GM21786 (cell line): ENCODE data around the gene SORBS2.

Experiments used
- ATAC-seq: cut with Tn5 transposase; IDR thresholded peaks from one replicate; pipeline ENCODE4 v1.9.1; 2021; ENCODE audit not compliant: unreplicated experiment

SORBS2 gene

DNA sequence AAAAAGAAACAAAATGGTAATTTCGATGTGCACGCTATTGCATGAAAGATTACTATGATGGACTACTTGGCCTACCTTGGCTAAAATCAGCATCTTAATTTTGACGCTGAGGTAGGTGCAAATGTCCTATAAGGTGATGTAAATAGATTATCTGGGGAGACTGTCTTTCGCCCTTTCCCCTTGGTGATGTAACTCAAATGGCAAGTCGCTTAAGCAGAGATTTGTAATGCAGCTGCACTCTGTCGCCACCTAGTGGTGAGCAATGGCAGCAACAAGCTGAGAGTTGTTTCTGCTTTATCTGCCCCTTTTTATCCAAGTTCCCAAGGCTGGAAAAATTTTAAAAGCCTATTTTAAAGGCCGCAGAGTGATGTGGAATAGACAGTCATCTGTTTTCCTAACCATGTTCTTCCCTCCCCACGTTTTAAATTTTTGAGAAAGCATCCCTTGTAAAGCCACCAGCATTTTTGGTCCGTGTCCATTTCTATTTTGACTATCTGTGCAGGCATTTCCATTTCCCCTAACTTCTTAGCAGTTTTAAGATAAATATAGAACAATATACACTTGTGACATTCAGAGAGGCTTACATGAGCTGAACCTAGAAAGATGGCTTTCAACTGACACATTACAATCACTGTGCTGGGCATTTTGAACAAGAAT, 214.3 kb downstream of the SORBS2 start:
- peak; percentile 87 for ATAC-seq

DNA sequence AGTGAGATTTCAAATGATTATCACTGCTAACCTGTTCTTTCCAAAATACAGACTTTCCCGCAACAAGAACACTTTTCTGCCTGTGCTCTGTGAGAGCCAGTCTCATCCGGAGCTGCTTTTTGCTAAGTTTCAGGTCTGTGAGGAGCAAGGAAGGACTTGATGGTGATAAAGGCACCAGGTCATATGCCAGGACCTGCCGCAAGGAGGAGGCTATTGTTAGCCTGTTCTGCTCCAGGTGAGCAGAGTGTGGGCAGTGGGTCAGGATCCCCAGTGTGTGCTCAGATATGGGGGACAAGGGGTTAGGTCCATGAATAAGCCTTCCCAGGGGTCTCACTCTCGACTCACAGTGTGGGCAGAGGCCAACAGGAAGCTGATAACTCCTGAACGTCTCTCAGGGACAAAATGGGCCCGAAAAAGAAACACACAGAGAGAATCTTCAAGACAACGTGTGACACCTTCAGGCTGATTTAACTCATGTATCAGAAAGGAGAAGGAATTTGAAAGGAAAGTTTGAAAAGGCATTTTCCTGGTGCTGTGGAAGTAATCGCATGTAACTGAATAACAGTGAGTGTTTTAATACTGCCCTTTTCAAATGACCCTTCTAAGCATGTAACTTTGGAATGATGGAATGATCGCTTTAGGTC, 219.0 kb downstream of the SORBS2 start:
- no peak for ATAC-seq

DNA sequence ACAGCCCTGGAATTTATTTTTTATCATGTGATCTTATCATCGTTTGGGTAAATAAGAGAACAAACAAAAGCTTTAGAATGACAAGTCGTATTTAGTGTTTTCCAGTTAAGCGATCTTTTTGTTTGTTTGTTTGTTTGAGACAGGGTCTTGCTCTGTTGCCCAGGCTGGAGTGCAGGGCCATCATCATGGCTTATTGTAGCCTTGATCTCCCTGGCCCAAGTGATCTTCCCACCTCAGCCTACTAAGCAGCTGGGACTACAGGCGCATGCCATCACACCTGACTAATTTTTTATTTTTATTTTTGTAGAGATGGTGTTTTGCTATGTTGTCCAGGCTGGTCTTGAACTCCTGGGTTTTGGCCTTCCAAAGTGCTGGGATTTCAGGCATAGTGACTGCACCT, 219.6 kb downstream of the SORBS2 start:
- no peak for ATAC-seq

DNA sequence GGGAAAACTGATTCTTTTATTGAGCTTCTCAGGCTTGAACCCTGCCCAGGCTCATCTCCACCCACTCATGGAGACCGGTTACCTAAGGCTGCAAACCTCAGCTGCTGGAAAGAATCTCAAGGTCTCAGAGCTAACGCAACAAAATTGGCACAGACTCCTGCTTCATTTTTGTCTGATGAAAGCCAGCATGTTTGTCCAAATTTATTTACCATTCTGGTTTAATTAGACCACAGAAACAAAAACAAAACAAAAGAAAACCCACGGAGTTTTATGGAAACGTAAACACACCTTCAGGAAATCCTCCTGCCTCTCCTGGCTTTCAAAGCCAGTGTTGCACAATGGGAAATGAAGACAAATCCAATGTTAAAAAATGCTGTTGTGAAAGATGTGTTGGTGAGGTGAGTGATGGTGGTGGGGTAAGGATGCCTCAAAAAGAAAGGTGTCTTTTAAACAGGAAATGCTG, 220.3 kb downstream of the SORBS2 start:
- ATAC-seq = no peak

DNA sequence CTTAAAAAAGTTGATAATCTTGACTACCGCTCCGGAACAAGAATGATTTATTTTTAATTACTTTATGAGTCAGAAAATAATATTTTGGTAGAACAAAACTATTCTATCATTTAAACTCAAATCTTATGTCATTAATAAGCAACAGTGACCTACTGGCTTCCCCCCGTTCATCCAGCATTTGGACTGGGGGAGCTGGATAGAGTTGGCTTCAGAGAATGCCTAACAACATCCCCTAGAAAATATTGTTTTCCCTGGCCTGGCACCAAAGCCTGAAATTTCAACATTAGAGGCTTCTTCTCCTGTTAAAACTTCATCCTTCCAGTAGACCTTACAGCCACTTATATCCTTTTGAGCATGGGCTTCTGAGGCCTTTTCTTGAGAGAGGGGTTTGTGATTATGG, 221.0 kb downstream of the SORBS2 start:
- no peak for ATAC-seq

DNA sequence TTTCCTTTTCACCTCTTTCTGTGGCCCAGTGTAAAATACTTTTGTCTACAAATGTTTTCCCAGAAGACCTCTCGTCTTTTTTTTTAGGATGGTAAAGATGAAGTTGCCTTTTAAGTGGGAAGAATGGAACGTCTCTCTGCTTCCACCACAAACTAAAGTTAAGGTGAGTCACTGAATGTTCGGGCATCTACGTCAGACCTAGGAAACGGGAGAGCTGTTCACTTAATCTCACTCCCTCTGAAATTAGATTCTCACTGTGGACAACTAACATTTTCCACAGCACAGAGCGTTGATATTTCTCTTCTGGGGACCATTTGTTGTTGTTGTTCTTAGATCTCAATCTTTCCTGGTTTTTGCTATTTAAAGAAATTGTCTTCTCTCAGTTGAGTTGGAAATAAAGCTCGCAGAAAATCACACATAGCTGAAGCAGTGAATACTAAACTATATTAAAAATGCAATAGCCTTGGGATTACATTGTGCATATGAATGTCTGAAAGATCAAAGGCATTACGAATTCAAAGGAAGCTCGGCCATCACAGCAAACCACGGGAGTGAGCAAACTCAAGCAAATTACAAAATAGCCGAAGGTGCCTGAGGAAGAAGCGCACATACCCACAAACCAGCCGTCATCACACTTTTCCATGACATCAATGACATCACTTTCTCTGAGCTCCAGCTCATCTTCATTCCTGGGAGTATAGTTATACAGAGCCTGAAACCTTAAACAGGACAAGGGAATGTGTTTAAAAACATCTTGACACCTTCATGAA, 222.7 kb downstream of the SORBS2 start:
- no peak for ATAC-seq

DNA sequence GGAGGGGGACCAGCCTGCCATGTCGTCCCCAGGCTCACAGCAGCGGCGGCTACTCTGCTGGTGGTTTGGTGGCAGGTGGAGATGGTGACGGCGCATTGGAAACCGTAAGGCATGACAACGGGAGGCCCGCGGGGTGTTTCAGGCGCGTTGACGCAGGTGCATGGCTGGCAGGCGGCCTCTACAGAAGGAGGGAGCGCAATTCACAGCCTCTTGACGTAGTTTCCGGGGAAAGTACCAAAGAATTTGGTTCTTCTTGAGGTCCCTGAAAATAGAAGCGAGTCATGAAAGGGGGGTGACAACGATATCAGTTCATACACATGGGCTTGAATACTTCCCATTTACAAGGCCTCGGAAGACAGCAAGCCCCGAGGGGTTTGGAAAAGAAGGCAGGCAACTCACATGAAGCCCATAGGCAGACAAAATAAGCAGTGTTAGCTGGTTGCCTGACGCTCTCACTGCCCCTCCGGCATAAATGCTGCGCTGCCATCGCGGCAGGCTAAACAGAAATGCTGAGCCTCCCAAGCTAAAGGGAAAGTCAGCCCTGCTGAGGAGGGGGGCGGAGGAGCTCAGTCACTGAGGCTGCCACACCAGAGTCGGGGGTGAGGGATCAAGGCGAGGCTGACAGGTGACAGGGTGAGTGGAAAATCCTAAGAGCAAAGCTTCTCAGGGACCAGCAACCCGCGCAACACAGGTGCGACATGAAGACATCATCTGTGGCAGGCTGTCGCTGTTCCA, 224.4 kb downstream of the SORBS2 start:
- ATAC-seq = peak; percentile 98

DNA sequence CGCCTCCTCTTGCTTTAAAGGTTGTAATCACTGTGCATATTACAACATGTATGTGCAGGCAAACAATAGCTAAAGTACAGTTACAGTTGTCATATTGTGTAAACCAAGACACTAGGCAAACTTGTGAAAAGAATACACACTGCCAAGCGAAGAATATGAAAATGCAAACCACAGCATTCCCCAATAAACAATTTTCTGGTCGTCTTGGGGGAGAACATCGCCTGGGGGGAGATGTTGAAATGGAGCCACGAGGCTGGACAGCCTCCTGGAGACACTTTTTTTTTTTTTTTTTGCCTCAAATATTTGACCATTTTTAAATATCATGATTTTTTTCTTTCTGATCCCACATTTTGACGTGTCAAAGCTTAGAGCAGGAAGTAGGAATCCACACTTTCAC, 225.0 kb downstream of the SORBS2 start:
- peak; percentile 3 for ATAC-seq

DNA sequence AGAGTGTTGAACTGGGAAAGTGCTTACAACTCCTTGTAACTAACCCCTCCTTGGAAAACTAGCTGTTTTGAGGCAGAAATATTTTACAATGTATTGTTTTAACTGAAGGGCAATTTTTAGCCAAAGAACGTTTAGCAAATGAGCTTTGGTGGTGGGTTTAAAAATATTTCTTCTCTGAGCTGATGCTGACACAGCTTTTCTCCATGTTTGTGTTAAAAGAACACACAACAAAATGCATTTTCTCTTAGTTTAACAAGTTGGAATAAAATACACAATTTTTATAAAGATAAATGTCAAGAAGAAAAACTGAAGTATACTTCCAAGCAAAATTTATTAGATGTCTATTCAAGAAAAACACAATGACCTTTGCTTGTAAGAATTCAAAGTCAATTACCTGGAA, 226.8 kb downstream of the SORBS2 start:
- no peak for ATAC-seq

DNA sequence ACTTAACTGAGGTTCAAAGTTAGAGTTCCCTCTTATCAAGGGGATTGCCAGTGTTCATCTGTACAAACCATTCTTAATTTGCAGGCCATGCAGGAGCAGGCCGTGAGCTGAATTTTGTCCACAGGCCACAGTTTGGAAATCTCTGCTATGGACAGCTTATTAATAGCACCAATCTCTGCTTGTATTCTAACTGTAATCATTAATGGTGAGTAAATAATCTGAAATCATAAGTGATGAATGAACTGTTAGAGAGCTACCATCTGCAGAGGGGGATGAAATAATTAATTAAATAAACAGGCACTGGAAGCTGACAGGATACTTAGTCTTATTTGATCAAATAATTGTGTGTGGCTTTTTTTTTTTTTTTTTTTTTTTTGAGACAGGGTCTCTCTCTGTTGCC, 228.2 kb downstream of the SORBS2 start:
- no peak for ATAC-seq

DNA sequence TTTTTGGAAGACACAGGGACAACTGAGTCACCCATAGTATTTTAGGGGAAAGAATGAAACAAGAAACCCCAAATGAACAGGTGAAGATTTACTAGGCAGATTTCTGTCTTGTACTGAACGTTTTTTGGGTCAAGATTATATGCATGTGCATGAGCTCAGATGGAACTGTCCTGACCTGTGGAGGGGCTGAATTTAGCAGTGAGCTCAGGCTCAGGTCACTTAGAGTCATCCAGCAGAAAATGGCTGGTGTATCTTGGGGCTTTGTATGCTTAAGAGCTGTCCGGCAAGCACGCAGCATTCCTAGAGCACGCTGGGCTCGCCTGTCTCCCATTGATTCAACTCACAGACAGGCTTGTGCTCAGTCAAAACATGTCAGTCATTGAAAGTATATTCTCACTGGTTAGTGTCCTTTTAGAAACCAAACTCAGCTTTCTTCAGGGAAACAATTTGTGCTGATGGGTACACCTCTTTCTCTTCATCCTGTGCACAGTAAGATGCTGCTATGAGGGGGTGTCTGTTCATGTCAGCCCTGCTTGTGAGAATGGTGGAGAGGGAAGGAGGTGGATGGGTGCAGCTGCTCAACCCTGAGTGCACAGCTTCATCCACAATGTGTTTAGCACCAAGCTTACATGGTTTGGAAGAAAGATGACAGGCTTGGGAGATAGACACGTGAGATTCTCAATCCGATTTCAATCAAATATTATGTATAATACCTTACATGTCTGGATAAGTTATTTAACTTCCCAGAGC, 229.2 kb downstream of the SORBS2 start:
- no peak for ATAC-seq

DNA sequence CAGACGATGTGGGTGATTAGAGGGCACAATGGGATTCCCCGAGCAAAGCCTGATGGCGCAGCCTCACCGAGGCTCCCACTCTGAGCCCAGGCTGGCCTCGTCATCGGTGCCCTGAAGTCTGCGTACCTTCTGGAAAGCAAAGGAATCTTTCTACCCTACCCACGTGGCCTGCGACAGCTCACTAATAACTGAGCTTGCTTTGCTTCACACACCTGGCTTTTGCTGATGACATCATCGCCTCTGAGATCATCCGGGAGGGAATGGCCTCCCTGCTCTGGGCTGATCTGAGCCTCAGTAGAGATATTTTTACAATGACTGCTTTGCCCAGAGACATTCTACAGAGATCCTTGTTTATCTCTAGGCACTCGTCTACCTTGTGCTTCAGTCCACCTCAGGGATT, 231.3 kb downstream of the SORBS2 start:
- ATAC-seq = no peak

DNA sequence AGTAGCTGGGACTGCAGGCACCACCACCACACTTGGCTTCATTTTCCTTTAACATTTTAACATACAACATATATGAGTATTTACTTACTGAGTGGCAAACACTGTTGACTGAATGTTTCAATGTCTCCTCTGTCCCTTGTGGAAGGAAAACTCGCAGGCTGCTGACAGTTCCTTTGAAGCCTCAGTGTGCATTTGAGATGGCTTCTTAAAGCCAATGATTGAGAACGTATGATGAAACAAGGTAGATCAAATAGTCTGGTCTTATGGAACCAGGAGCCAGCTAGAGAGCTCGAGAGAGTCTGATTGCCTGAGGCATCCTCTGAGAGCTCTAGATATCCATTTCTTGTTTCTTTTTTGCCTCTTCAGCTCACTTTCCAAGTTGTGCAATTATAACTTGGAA, 233.7 kb downstream of the SORBS2 start:
- no peak for ATAC-seq

DNA sequence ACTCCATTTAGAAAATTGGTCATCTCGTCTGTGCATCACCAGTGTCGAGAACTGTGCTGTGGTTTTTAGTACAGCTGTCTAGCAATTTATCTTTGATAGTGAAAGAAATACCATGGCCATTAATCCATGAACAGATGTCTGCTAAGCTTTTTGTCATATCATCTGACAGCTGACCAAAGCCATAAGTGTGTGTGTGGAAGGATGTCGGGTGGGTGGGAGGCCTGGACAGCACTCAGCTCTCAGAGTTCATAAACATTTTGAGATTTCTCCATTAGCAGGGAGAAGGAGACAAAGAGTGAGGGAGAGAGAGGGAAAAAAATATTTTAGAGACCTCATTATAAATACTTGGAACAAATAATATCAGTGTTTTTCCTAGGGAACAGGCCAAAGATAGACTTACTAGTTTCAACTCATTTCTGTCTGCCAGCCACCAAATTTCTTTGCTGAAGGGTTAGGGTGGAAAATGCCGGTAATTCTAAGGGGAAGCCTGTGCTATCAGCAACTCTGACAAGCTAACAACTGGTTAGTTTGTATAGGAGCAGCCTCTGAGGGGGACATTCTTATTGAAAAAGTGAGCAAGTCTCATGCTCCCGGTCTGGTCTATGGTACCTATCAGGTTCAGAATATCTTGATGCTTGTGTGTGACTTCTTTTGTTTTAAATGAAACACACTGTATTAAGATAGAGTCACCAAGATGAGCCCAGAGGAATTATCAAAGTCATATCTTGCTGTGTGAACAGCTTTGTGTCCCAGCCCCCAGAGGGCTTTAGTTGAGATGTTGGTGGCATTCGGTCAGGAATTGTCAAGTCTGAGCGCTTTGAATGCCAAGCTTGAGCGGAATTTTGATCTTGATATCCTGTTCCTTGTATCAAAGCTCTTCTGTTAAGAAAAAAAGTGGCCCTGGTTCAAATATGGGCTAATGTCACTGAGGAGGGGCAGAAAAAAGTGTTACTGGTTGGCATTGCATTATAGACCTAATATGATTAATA, 234.7 kb downstream of the SORBS2 start:
- no peak for ATAC-seq

DNA sequence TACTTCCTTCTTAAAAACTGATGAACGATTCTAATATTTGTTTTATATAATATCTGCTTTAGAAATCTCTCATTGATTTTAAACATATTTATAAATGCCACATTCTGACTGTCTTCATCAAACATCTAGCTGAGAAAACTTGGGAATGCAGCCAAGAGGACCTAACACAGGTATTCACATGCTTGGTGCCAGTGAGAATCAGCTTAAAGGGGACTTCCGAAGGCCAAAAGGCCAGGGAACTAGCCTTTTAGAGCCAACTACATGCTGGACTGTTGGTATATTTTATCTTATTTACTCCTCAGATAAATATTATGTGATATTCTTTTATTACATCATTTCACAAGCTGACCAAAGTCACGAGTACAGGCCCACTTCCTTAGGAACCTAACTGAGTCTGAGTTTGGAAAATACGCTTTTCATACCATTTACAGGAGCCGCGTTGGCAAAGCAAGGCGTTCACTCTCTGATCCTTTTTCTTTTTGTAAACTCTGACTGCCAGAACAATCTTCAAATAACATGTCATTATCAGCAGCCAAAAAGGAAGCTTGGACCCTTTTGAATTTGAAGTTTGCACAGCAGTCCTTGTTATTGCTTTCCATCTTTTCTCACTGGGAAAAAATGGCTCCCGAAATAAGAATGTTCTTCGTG, 235.6 kb downstream of the SORBS2 start:
- ATAC-seq = no peak

DNA sequence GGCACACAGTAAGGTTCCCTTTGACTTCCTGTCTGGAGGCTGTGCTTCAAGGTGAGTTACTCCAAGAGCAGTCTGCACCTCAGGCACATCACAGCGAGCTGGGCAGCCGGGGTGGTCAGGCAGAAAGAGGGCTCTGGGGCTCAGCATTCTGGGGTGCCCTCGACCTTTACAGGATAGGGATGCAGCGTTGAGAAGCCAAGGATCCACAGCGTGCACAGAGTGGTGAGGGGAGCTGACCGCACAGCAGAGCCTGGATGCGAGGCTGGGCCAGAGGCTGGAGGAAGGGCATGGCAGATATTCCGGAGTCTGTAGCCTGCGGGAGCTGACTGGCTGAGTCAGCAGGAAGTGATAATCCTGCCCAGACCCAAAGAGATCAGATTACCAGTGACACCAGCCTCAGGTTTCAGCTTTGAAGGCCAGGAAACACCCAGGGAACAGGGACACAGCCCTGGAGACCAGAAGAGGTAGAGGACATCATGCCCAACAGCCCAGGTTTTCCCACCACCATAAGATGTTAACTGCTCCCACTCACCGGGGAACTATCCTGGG, 238.3 kb downstream of the SORBS2 start:
- no peak for ATAC-seq

DNA sequence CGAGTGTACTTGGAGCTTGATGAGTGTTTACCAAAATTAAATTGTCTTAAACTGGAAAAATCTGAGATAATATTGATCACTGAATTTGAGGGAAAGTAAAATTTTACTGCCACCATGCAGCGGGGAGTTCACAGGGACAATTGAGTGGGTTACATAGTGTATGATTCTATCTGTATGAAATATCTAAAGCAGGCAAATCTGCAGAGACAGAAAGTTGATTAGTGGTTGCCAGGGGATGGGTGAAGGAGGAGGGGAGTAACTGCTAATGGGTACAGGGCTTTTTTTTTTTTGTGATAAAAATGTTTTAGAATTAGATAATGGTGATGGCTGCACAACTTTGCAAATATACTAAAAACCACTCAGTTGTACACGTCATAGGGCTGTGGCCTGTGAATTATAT, 241.3 kb downstream of the SORBS2 start:
- no peak for ATAC-seq
